PFSK-1 (cell line): ENCODE results near the gene C5orf22.

Experiments used
- FOXP2 ChIP-seq: optimal IDR thresholded peaks from 2 replicates; pipeline ENCODE3; 2011; ENCODE audit warnings: borderline replicate concordance, control low read depth, inconsistent platforms; ENCODE audit not compliant: insufficient read depth; ENCODE audit errors: extremely low read length, extremely low read depth
- POLR2AphosphoS5 ChIP-seq: IDR thresholded peaks from 2 replicates; pipeline ENCODE4 v1.6.1; 2012; ENCODE audit warnings: low read depth, mild to moderate bottlenecking, control low read depth, low read length, moderate library complexity
- SIN3A ChIP-seq: IDR thresholded peaks from 2 replicates; pipeline ENCODE4 v1.6.1; 2012; ENCODE audit warnings: mild to moderate bottlenecking, low read length, moderate library complexity, borderline replicate concordance; ENCODE audit not compliant: insufficient read depth
- TAF1 ChIP-seq: IDR thresholded peaks from 2 replicates; pipeline ENCODE4 v1.6.1; 2012; ENCODE audit warnings: low read length, control low read depth, borderline replicate concordance; ENCODE audit not compliant: insufficient read depth
- TF ChIP-seq, protein P1 (sequence below), 2 experiments: IDR thresholded peaks; 2 replicates each; pipeline versions ENCODE4 v1.6.1 to v1.8.0; 2011 to 2012; ENCODE audit warnings: low read depth in 2 of 2, low read length in 2 of 2, control low read depth in 1 of 2, inconsistent platforms in 1 of 2, mild to moderate bottlenecking in 1 of 2, moderate library complexity in 1 of 2; ENCODE audit not compliant: insufficient read depth in 1 of 2

Gene C5orf22

DNA sequence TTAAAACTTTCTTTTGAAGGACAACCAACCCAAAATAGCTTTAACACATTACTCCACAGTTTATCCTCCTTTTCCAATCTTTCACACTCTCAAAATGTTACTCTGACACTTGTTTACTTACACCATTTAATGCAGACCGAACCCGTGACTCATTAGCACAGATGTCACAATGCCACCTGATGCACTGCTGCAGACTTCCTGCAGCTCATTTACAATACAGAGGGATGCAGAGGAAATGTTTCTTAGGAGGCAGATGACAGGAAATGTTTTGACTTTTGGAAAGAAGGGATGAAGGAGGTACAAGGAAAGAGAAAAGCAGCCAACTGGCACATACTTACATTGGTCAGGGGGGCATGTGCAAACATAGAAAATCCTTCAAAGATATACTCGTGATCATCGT, 39.2 kb upstream of the C5orf22 start:
- TF ChIP-seq FOXP2: peak; percentile 38
- TF ChIP-seq, protein P1, sequence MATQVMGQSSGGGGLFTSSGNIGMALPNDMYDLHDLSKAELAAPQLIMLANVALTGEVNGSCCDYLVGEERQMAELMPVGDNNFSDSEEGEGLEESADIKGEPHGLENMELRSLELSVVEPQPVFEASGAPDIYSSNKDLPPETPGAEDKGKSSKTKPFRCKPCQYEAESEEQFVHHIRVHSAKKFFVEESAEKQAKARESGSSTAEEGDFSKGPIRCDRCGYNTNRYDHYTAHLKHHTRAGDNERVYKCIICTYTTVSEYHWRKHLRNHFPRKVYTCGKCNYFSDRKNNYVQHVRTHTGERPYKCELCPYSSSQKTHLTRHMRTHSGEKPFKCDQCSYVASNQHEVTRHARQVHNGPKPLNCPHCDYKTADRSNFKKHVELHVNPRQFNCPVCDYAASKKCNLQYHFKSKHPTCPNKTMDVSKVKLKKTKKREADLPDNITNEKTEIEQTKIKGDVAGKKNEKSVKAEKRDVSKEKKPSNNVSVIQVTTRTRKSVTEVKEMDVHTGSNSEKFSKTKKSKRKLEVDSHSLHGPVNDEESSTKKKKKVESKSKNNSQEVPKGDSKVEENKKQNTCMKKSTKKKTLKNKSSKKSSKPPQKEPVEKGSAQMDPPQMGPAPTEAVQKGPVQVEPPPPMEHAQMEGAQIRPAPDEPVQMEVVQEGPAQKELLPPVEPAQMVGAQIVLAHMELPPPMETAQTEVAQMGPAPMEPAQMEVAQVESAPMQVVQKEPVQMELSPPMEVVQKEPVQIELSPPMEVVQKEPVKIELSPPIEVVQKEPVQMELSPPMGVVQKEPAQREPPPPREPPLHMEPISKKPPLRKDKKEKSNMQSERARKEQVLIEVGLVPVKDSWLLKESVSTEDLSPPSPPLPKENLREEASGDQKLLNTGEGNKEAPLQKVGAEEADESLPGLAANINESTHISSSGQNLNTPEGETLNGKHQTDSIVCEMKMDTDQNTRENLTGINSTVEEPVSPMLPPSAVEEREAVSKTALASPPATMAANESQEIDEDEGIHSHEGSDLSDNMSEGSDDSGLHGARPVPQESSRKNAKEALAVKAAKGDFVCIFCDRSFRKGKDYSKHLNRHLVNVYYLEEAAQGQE (IDR thresholded peaks at IDR 0.05; ENCODE audit: insufficient read depth in 1 of 2, low read depth in 2 of 2, low read length in 2 of 2): no peak

DNA sequence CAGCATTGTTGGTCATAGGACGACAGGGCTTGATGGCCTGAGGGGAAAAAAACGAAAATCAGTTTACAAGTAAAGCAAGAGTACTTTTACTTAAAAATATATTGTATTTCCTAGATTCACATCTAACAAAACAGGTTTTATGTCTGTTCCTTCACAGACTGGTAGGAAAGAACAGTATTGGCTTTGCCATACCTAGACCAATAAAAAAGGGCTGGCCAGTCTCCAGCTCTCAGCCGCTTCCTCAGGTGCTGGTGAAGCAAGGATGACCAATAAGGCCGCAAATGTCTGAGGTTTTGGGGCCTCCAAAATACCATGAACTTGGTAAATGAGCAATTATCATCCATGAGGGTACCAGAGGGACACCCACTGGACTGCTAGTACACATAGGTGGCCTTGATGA, 36.8 kb upstream of the C5orf22 start:
- TF ChIP-seq FOXP2 (no peak), TAF1 (no peak), SIN3A (no peak), POLR2AphosphoS5 (no peak)
- TF ChIP-seq, protein P1 (IDR thresholded peaks at IDR 0.05; ENCODE audit: insufficient read depth in 1 of 2, low read depth in 2 of 2, low read length in 2 of 2): no peak

DNA sequence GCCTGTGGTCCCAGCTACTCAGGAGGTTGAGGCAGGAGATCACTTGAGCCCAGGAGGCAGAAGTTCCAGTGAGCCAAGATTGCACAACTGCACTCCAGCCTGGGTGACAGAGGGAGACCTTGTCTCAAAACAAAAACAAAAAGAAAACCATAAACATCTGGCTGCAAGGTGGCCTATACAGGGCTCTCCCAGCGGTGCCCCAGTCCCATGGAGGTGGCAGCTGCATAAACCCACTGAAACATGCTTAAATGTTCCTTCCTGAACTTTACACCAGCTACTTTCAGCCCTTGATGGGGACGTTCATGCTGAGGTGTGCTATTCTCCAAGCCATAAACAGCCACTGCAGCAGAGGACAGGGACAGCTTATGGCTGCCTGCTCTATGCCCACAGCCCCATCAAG, 35.8 kb upstream of the C5orf22 start:
- TF ChIP-seq POLR2AphosphoS5: no peak
- no peak for TF ChIP-seq SIN3A
- no peak for TF ChIP-seq TAF1
- no peak for TF ChIP-seq FOXP2

DNA sequence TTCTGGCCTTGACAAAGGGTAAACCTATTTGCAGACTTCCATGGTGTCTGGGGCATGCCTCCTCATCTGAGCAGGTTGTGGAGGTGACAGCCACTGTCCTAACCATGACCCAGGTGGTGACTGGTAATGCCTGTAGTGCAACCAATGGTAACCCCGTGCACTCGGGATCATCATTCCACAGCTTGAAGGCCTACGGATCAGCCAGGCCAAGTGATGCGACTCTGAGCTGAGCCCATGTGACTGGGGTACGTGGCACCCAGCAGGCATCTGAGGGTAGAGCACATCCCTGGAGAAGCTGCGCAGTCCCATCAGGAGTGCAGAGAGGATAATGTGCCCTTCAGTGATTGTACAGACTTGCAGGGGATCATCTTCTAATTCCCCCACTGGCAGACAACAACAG, 35.2 kb upstream of the C5orf22 start:
- TF ChIP-seq POLR2AphosphoS5: no peak
- no peak for TF ChIP-seq SIN3A
- TF ChIP-seq FOXP2: no peak
- no peak for TF ChIP-seq TAF1
- TF ChIP-seq, protein P1 (IDR thresholded peaks at IDR 0.05; ENCODE audit: insufficient read depth in 1 of 2, low read depth in 2 of 2, low read length in 2 of 2): no peak

DNA sequence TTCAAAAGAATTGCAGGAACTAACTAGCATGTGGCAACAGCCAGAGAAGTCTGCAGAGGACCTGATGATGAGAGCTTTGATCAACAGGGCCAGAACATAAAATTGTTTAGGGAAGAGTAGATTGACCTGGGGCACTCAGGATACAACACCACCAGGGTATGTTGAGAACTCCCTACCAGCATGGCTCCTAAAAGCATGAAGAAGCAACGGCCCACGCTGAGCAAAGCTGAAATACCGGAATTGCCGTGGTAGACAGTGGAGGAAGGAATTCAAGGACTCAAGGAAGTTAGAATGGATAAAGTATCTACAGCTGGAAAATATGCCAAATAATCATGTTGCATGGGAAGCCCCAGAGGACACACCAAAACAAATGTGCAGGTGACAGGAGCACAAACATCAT, 31.8 kb upstream of the C5orf22 start:
- TF ChIP-seq POLR2AphosphoS5 (no peak), SIN3A (no peak), FOXP2 (no peak), TAF1 (no peak)
- TF ChIP-seq, protein P1 (IDR thresholded peaks at IDR 0.05; ENCODE audit: insufficient read depth in 1 of 2, low read depth in 2 of 2, low read length in 2 of 2): no peak
